GM18867 (cell line): ENCODE results near the gene THBS2.
"Not testable (repeated sequence)": the region's sequence is repeated elsewhere in the genome, so short reads cannot be mapped to it uniquely, and the experiment has no call there.

Experiments
- ATAC-seq: cut with Tn5 transposase; IDR thresholded peaks from one replicate; pipeline ENCODE4 v1.9.1; 2021; ENCODE audit warnings: mild to moderate bottlenecking, moderate library complexity; ENCODE audit not compliant: unreplicated experiment

The THBS2 gene

GRCh38 chr6:169253337-169254238, at the start of gene THBS2:
Gene THBS2, minus strand, starts transcription at chr6:169253846. Its CDS starts 3,062 bp downstream, at chr6:169250784.
- ATAC-seq = no peak

- ATAC-seq = no peak
Measured at GRCh38 chr6:169302716-169303115, 49.1 kb upstream of the THBS2 start.

GRCh38 chr6:169302255-169302654, 48.6 kb upstream of the THBS2 start:
- ATAC-seq = no peak

- ATAC-seq = no peak
Measured at GRCh38 chr6:169300916-169301315, 47.3 kb upstream of the THBS2 start.

GRCh38 chr6:169298626-169299025, 45.0 kb upstream of the THBS2 start:
- ATAC-seq = not testable (repeated sequence)

- no peak for ATAC-seq
Measured at GRCh38 chr6:169296622-169297021, 43.0 kb upstream of the THBS2 start.

- ATAC-seq = no peak
Measured at GRCh38 chr6:169296170-169296569, 42.5 kb upstream of the THBS2 start.

- ATAC-seq = no peak
Measured at GRCh38 chr6:169293196-169293595, 39.5 kb upstream of the THBS2 start.

GRCh38 chr6:169292338-169293124, 38.9 kb upstream of the THBS2 start:
- no peak for ATAC-seq

- no peak for ATAC-seq
Measured at GRCh38 chr6:169291646-169292337, 38.1 kb upstream of the THBS2 start.

GRCh38 chr6:169291148-169291547, 37.5 kb upstream of the THBS2 start:
- ATAC-seq = no peak

GRCh38 chr6:169289619-169290339, 36.1 kb upstream of the THBS2 start:
- ATAC-seq = no peak

GRCh38 chr6:169289257-169289618, 35.6 kb upstream of the THBS2 start:
- ATAC-seq = no peak

GRCh38 chr6:169288591-169288990, 34.9 kb upstream of the THBS2 start:
- no peak for ATAC-seq

- no peak for ATAC-seq
Measured at GRCh38 chr6:169287675-169288074, 34.0 kb upstream of the THBS2 start.

GRCh38 chr6:169286961-169287360, 33.3 kb upstream of the THBS2 start:
- no peak for ATAC-seq

GRCh38 chr6:169285165-169285564, 31.5 kb upstream of the THBS2 start:
- ATAC-seq = no peak

- no peak for ATAC-seq
Measured at GRCh38 chr6:169283924-169284323, 30.3 kb upstream of the THBS2 start.

GRCh38 chr6:169282043-169282442, 28.4 kb upstream of the THBS2 start:
- ATAC-seq = no peak

- ATAC-seq = no peak
Measured at GRCh38 chr6:169277619-169278018, 24.0 kb upstream of the THBS2 start.

GRCh38 chr6:169274781-169275180, 21.1 kb upstream of the THBS2 start:
- no peak for ATAC-seq
